ENCODE measurements around the gene HPSE2.
"Not testable (repeated sequence)": the region's sequence is repeated elsewhere in the genome, so short reads cannot be mapped to it uniquely, and the experiment has no call there.

The HPSE2 gene

GRCh38 chr10:98517672-98518071 is 718.0 kb downstream of the HPSE2 start:
- FAIRE-seq (no peak), DNase-seq (ENCODE audit: low spot score) (no peak)

DNA sequence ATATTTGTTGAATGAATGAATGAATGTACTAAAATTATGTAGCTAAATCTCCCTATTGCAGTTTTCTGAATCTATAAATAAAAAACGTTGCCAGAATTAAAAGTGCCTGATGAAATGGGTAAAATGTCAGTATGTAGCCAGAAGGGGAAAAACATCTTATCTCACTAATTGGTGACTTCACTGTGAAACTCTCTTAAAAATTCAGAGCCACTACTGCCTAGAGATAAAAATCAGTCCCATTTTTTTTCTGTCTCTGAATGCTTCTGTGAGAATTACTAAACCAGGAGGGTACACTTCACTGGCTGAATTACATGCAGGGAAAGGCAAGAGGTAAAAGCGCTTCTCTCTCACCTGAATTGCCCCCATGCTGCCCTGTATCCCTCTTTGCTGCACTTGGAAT is 719.3 kb downstream of the HPSE2 start:
- DNase-seq (ENCODE audit: low spot score): no peak
- no peak for FAIRE-seq

DNA sequence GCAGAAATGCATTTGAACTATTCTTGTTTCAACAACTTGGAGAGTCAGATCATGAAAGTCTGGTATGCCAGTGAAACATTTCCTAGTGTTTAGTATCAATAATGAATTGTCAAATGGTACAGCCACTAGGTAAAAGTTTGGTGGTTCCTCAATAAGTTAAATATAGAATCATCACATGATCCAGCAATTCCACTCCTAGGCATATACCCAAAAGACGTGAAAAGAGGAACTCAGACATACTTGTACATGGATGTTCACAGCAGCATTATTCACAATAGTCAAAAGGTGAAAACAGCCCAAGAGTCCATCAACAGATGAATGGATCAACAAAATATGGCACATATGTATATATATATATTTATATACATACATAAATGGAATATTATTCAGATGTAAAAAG is 721.9 kb downstream of the HPSE2 start:
- no peak for FAIRE-seq
- no peak for DNase-seq (ENCODE audit: low spot score)

- FAIRE-seq (no peak), DNase-seq (ENCODE audit: low spot score) (no peak)
Measured at GRCh38 chr10:98511876-98512275, 723.8 kb downstream of the HPSE2 start.

GRCh38 chr10:98510412-98510995 is 725.1 kb downstream of the HPSE2 start:
- no peak for FAIRE-seq
- DNase-seq (ENCODE audit: low spot score): no peak

DNA sequence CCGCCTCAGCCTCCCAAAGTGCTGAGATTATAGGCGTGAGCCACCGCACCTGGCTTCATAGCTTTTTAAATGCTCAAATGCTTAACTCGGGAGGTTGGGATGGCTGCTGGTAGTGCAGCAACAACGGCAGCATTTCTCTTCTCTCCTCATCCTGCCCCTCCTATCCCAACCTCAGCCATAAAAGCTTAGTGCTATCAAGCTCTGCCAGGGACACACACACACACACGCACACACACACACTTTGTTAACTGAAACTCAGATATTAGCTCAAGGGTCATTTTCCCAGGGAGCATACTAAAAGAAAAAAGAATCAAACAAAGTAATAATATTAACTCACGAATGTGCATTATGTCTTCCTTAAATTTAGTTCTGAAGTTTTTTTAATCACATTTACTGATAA is 725.9 kb downstream of the HPSE2 start:
- DNase-seq (ENCODE audit: low spot score) (no peak), FAIRE-seq (no peak)

- FAIRE-seq; DNase-seq (ENCODE audit: low spot score): not testable (repeated sequence)
Measured at GRCh38 chr10:98502535-98502934, 733.1 kb downstream of the HPSE2 start.

GRCh38 chr10:98492763-98493162 is 742.9 kb downstream of the HPSE2 start:
- FAIRE-seq (no peak), DNase-seq (ENCODE audit: low spot score) (no peak)

GRCh38 chr10:98489561-98490481 is 745.8 kb downstream of the HPSE2 start:
- DNase-seq (ENCODE audit: low spot score): no peak
- FAIRE-seq: no peak

DNA sequence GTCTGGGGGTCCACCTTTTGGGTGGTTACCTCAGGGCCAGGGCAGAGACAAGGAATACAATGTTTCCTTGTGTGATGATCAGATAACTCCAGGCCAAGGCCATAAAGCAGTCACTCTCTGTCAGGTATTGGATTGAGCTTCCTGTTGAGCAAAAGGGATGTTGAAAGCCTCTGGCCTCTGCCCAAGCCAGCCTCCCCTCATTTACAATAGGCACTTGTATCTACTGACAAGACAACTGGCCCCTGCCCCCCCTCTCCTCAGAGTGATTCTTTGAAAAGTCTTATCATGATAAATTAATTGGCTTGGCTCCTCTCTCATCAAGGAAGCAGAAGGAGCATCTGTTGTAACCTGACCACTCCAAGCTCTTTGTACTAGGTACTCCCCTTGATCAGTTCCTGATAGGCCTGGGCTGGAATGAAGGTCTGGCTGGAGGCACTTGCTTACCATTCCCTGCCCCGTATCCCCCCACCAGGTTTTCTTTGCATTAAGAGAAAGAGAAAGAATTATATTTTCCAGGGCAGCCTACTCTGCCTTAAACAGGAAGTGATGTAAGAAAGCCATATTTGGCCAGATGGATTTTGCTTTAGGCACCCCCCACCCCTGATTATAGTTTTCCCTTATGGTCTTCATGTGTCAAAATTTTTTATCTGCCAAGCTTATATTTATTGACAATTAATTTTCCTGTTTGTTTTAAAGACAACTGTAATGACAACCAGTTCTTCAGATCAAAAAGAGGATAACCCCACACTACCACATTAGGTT is 746.8 kb downstream of the HPSE2 start:
- no peak for FAIRE-seq
- DNase-seq (ENCODE audit: low spot score): no peak

GRCh38 chr10:98487649-98488048 is 748.0 kb downstream of the HPSE2 start:
- DNase-seq (ENCODE audit: low spot score): no peak

DNA sequence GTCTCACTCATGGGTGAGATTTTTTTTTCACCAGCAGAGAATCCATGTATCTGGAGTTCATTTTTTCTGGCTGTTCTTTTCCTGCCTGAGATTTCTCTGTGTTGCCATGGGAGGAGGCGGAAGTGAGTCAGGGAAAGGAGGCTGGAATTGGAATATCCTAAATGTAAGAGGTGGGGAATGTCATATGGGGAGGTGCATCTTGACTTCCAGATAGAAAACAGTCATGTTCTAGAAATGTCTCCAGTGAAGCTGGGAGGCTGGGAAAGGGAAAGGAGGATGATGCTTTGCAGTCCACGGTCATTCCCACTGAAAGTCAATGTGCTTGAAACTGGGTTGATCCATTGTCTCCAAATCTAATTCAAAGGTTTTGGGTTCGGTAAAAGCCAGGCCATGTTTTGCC is 749.2 kb downstream of the HPSE2 start:
- FAIRE-seq: no peak
- DNase-seq (ENCODE audit: low spot score): no peak

More at GRCh38 chr10:98487649-98488048, 748.0 kb downstream of the HPSE2 start:
- FAIRE-seq: peak; percentile 9

DNA sequence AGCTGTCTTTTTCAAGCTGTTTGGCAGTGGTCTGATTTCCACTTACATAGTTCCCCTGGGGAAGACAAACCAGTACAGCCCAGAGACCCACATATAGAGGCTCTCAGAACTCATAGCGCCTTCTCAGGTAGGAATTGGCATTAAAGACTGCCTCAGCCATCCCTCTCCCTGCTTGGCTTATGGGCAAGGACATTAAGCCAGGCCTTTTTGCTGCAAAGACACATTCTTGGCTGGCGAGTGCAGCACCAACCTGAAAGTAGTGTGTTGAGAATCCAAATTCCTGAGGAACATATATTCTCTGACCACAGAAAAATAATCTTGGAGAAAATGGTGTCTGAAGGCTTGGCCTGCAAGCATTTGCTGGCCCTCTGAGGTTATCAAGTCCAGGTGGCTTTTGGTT is 749.7 kb downstream of the HPSE2 start:
- DNase-seq (ENCODE audit: low spot score): no peak
- no peak for FAIRE-seq

- no peak for DNase-seq (ENCODE audit: low spot score)
- FAIRE-seq: no peak
Measured at GRCh38 chr10:98483658-98484057, 752.0 kb downstream of the HPSE2 start.

GRCh38 chr10:98482096-98482495 is 753.6 kb downstream of the HPSE2 start:
- no peak for DNase-seq (ENCODE audit: low spot score)
- FAIRE-seq: no peak

- no peak for FAIRE-seq
- no peak for DNase-seq (ENCODE audit: low spot score)
Measured at GRCh38 chr10:98481404-98481945, 754.2 kb downstream of the HPSE2 start.

DNA sequence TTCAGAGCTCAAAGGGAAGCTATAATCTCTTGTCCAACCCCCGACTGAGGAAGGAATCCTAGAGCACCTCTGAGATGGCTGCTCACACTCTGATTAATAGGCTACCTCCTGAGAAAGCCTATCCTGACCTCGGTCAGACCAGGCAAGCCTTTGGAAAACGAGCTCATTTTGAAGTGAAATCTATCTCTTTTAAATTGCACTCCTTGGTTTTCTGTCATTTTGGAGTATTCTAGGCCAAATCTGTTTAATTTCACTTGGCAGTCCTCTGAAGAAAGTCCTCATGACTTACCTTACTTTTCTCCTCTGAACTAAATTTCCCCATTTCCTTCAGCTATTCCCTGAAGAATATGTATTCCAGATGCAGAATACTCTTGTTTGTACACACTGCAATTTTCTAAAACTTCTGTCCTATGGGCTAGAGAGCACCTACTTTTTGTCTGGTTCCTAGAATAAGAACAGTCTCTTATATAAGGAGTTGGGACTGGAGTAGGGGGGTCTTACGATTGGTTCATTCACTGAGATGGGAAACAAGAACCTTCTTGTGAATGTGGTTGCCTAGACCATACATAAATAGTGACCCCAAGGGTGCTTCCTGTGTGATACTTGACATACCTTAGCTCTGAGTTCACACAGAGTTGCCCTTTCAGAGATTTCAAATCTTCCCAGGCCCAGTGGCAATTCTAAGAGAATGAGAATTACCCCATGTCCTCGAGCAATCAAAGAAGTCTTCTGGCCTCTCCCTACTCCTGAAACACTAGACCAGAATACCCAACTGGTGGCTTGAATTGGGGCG is 757.0 kb downstream of the HPSE2 start:
- no peak for FAIRE-seq
- DNase-seq (ENCODE audit: low spot score): no peak

DNA sequence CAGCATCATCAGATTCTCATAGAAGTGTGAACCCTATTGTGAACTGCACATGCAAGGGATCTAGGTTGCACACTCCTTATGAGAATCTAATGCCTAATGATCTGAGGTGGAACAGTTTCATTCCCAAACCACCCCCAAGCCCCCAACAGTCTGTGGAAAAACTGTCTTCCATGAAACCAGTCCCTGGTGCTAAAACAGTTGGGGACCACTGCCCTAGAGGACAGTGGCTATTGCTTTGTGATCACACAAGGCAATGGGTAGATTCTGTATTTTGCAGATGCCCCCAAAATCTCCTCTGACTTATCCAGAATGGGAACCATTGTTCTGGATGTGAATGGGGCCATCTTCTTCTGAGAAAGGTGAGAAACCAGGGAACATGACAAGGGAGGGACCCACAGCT is 757.8 kb downstream of the HPSE2 start:
- DNase-seq (ENCODE audit: low spot score) (no peak), FAIRE-seq (no peak)

- FAIRE-seq: no peak
- DNase-seq (ENCODE audit: low spot score): no peak
Measured at GRCh38 chr10:98474628-98475027, 761.0 kb downstream of the HPSE2 start.

- no peak for DNase-seq (ENCODE audit: low spot score)
- FAIRE-seq: no peak
Measured at GRCh38 chr10:98472196-98472595, 763.5 kb downstream of the HPSE2 start.

GRCh38 chr10:98470850-98471249 is 764.8 kb downstream of the HPSE2 start:
- no peak for FAIRE-seq
- no peak for DNase-seq (ENCODE audit: low spot score)

All from urothelium cell line (cell line).